K562 (cell line): ENCODE results near the gene ZNF692. TPM values are rescaled to one million over a fixed set of nuclear protein-coding genes. Genes with fewer than 3 reads are reported as not detected.

Experiments
- ATF7 ChIP-seq: fragments of 450-650 bp; IDR thresholded peaks from 2 replicates; pipeline ENCODE4 v1.7.1; 2014; ENCODE audit warnings: mild to moderate bottlenecking, moderate library complexity
- ESRRB ChIP-seq: fragments of 250-450 bp; sonication (Bioruptor Pico); IDR thresholded peaks from 2 replicates; pipeline ENCODE4 v1.5.0; 2020; ENCODE audit warnings: mild to moderate bottlenecking, moderate library complexity, borderline replicate concordance
- GTF2A2 ChIP-seq: IDR thresholded peaks from 2 replicates; pipeline ENCODE4 v1.6.1; 2016; ENCODE audit warnings: mild to moderate bottlenecking, missing genetic modification characterization, missing compliant biosample characterization
- MTA1 ChIP-seq: fragments of 450-650 bp; IDR thresholded peaks from 2 replicates; pipeline ENCODE4 v1.6.1; 2017; ENCODE audit warnings: borderline replicate concordance
- PBX2 ChIP-seq, 2 experiments: IDR thresholded peaks in 1 of 2; conservative IDR thresholded peaks in 1 of 2; 2 replicates each; pipeline ENCODE4 v1.6.1; 2016; ENCODE audit warnings: low read depth in 2 of 2, mild to moderate bottlenecking in 1 of 2, missing compliant biosample characterization in 1 of 2, missing genetic modification characterization in 1 of 2, moderate library complexity in 1 of 2
- ZNF140 ChIP-seq: fragments of 250-450 bp; sonication (Bioruptor Pico); IDR thresholded peaks from 2 replicates; pipeline ENCODE4 v1.8.0; 2021; ENCODE audit warnings: moderate library complexity, mild to moderate bottlenecking, inconsistent platforms
- polyA plus RNA-seq, 8 experiments: library from polyadenylated mRNA; depleted of rRNA in 4 of 8; stranded (reverse) in 5 of 8; unstranded in 3 of 8; fragments of >200 nt; fragmentation: Nextera tagmentation in 2 of 8; fragmentation: Illumina TruSeq in 1 of 8; extraction: Ambion mirVana in 2 of 8; extraction: Trizol in 1 of 8; gene quantifications; 2 replicates each; pipeline versions ENCODE4 v1.2.1 to v1.2.3, GENCODE V29; 2011 to 2014; ENCODE audit warnings: inconsistent platforms in 1 of 8, missing spikeins in 1 of 8
- total RNA-seq, 7 experiments: library from RNA; depleted of rRNA in 6 of 7; stranded (reverse); fragments of >200 nt in 6 of 7; fragmentation: Illumina TruSeq in 2 of 7; extraction: Trizol in 2 of 7; gene quantifications; 2 replicates each; pipeline versions ENCODE4 v1.2.1 to v1.2.3, GENCODE V29; 2011 to 2021; ENCODE audit warnings: low replicate concordance in 1 of 7
- TF ChIP-seq, protein P1 (sequence below): conservative IDR thresholded peaks from 2 replicates; pipeline ENCODE4 v1.6.1; 2011; ENCODE audit warnings: low read depth, mild to moderate bottlenecking, low read length; ENCODE audit not compliant: control insufficient read depth
- TF ChIP-seq, protein P2 (sequence below): fragments of 450-650 bp; IDR thresholded peaks from 2 replicates; pipeline ENCODE4 v1.6.1; 2016; ENCODE audit warnings: mild to moderate bottlenecking, moderate library complexity

ZNF692 gene
- total and polyA plus RNA-seq, 9 of the 15 experiments (the other 6 are each of a cell fraction or from before 2014, with no cell fraction given): 8.4 to 143 (median 55.9) TPM

DNA sequence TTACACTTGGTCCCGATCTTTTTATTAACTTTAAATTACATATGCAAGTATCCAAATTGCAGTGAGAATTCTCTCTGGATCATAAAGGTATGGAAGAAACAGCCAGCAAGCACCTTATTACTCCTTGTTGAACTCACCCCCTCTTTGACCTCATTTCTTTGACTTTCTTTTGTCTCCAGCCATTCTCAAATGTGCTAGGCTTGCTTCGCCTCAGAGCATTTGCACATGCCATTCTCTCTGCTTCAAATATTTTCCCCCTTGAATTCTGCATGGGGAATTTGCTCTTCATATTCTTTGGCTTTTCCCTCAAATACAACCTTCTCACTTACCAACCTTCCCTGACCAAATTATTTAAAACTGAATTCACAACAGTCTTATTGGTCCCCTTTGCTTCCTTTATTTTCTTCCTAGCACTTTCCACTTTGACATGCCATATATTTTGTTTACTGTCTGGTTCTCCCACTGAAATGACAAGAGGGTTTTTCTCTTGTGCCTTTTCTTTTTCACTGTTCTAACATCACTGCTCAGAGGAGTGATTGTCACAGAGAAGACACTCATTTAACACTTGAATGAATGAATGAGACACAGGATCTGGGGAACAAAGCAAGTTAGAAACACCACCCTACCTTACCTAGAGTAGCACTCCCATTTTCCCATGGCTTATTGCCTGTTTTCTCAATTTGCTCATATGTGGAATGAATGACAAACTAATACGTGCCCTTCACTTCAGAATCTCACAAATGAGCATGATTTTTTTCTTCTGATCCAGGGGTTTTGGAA lies 45.7 kb upstream of the ZNF692 start (continued):
- TF ChIP-seq, protein P1, sequence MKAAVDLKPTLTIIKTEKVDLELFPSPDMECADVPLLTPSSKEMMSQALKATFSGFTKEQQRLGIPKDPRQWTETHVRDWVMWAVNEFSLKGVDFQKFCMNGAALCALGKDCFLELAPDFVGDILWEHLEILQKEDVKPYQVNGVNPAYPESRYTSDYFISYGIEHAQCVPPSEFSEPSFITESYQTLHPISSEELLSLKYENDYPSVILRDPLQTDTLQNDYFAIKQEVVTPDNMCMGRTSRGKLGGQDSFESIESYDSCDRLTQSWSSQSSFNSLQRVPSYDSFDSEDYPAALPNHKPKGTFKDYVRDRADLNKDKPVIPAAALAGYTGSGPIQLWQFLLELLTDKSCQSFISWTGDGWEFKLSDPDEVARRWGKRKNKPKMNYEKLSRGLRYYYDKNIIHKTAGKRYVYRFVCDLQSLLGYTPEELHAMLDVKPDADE: no peak
- TF ChIP-seq MTA1 (no peak), ZNF140 (CRISPR knock-in tag) (no peak), GTF2A2 (no peak), ESRRB (CRISPR knock-in tag) (no peak), ATF7 (no peak), PBX2 (CRISPR knock-in tag; IDR thresholded peaks at IDR 0.05; ENCODE audit: low read depth) (no peak), PBX2 (tag; conservative IDR thresholded peaks at IDR 0.05; ENCODE audit: low read depth) (0 out of 2 replicates have a peak, but pooled peaks have one; percentile 6)
- TF ChIP-seq, protein P2, sequence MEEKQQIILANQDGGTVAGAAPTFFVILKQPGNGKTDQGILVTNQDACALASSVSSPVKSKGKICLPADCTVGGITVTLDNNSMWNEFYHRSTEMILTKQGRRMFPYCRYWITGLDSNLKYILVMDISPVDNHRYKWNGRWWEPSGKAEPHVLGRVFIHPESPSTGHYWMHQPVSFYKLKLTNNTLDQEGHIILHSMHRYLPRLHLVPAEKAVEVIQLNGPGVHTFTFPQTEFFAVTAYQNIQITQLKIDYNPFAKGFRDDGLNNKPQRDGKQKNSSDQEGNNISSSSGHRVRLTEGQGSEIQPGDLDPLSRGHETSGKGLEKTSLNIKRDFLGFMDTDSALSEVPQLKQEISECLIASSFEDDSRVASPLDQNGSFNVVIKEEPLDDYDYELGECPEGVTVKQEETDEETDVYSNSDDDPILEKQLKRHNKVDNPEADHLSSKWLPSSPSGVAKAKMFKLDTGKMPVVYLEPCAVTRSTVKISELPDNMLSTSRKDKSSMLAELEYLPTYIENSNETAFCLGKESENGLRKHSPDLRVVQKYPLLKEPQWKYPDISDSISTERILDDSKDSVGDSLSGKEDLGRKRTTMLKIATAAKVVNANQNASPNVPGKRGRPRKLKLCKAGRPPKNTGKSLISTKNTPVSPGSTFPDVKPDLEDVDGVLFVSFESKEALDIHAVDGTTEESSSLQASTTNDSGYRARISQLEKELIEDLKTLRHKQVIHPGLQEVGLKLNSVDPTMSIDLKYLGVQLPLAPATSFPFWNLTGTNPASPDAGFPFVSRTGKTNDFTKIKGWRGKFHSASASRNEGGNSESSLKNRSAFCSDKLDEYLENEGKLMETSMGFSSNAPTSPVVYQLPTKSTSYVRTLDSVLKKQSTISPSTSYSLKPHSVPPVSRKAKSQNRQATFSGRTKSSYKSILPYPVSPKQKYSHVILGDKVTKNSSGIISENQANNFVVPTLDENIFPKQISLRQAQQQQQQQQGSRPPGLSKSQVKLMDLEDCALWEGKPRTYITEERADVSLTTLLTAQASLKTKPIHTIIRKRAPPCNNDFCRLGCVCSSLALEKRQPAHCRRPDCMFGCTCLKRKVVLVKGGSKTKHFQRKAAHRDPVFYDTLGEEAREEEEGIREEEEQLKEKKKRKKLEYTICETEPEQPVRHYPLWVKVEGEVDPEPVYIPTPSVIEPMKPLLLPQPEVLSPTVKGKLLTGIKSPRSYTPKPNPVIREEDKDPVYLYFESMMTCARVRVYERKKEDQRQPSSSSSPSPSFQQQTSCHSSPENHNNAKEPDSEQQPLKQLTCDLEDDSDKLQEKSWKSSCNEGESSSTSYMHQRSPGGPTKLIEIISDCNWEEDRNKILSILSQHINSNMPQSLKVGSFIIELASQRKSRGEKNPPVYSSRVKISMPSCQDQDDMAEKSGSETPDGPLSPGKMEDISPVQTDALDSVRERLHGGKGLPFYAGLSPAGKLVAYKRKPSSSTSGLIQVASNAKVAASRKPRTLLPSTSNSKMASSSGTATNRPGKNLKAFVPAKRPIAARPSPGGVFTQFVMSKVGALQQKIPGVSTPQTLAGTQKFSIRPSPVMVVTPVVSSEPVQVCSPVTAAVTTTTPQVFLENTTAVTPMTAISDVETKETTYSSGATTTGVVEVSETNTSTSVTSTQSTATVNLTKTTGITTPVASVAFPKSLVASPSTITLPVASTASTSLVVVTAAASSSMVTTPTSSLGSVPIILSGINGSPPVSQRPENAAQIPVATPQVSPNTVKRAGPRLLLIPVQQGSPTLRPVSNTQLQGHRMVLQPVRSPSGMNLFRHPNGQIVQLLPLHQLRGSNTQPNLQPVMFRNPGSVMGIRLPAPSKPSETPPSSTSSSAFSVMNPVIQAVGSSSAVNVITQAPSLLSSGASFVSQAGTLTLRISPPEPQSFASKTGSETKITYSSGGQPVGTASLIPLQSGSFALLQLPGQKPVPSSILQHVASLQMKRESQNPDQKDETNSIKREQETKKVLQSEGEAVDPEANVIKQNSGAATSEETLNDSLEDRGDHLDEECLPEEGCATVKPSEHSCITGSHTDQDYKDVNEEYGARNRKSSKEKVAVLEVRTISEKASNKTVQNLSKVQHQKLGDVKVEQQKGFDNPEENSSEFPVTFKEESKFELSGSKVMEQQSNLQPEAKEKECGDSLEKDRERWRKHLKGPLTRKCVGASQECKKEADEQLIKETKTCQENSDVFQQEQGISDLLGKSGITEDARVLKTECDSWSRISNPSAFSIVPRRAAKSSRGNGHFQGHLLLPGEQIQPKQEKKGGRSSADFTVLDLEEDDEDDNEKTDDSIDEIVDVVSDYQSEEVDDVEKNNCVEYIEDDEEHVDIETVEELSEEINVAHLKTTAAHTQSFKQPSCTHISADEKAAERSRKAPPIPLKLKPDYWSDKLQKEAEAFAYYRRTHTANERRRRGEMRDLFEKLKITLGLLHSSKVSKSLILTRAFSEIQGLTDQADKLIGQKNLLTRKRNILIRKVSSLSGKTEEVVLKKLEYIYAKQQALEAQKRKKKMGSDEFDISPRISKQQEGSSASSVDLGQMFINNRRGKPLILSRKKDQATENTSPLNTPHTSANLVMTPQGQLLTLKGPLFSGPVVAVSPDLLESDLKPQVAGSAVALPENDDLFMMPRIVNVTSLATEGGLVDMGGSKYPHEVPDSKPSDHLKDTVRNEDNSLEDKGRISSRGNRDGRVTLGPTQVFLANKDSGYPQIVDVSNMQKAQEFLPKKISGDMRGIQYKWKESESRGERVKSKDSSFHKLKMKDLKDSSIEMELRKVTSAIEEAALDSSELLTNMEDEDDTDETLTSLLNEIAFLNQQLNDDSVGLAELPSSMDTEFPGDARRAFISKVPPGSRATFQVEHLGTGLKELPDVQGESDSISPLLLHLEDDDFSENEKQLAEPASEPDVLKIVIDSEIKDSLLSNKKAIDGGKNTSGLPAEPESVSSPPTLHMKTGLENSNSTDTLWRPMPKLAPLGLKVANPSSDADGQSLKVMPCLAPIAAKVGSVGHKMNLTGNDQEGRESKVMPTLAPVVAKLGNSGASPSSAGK: peak; percentile 74
